SJSA1 (cell line): ENCODE data around the gene KPTN. TPM values are rescaled to one million over a fixed set of nuclear protein-coding genes. Genes with fewer than 3 reads are reported as not detected.

Experiments used
- DNase-seq, 2 experiments: peaks; one replicate each; pipeline ENCODE4 v3.0.0-alpha.2; 2015 to 2020; ENCODE audit warnings: low spot score in 2 of 2, low read depth in 1 of 2
- H3K27ac ChIP-seq: fragments of 250-450 bp; sonication (Bioruptor Pico); 2 replicates; pipeline ENCODE4 v1.5.1; 2020; ENCODE audit warnings: mild to moderate bottlenecking, moderate library complexity
- H3K27me3 ChIP-seq: fragments of 250-450 bp; sonication (Bioruptor Pico); replicated peaks from 2 replicates; pipeline ENCODE4 v1.5.1; 2020; ENCODE audit warnings: mild to moderate bottlenecking, moderate library complexity
- H3K36me3 ChIP-seq: fragments of 250-450 bp; sonication (Bioruptor Pico); 2 replicates; pipeline ENCODE4 v1.5.1; 2020; ENCODE audit warnings: mild to moderate bottlenecking
- H3K4me1 ChIP-seq: fragments of 250-450 bp; sonication (Bioruptor Pico); replicated peaks from 2 replicates; pipeline ENCODE4 v1.6.1; 2021; ENCODE audit warnings: mild to moderate bottlenecking
- H3K4me3 ChIP-seq: fragments of 250-450 bp; sonication (Bioruptor Pico); 2 replicates; pipeline ENCODE4 v1.5.1; 2020; ENCODE audit warnings: mild to moderate bottlenecking
- H3K9me3 ChIP-seq: fragments of 250-450 bp; sonication (Bioruptor Pico); replicated peaks from 2 replicates; pipeline ENCODE4 v1.5.1; 2020; ENCODE audit warnings: mild to moderate bottlenecking
- total RNA-seq: library from RNA; depleted of rRNA; stranded (reverse); fragments of >200 nt; shearing (Covaris generic); gene quantifications from 2 replicates; pipeline ENCODE4 v1.2.3, GENCODE V29; 2014; rRNA removed

Gene KPTN
- total RNA-seq: 3.2 and 7.2 TPM in 2 replicates

- DNase-seq: peak; percentile 91 to 92
- Histone ChIP-seq H3K9me3 (no peaks in the 10 kb centered on the region), H3K4me3 (peak within 1 kb of the TSS; percentile 80), H3K27ac (peak within 1 kb of the TSS; percentile 95), H3K4me1 (peaks cover 10% of the 10 kb centered on the region), H3K36me3 (peaks cover 11% of the 10 kb centered on the region), H3K27me3 (no peaks in the 10 kb centered on the region)
Measured at GRCh38 chr19:47483800-47484690, at the start of gene KPTN. Gene KPTN (minus strand): TSS chr19:47484219. CDS start chr19:47484160, 59 bp downstream.

DNA sequence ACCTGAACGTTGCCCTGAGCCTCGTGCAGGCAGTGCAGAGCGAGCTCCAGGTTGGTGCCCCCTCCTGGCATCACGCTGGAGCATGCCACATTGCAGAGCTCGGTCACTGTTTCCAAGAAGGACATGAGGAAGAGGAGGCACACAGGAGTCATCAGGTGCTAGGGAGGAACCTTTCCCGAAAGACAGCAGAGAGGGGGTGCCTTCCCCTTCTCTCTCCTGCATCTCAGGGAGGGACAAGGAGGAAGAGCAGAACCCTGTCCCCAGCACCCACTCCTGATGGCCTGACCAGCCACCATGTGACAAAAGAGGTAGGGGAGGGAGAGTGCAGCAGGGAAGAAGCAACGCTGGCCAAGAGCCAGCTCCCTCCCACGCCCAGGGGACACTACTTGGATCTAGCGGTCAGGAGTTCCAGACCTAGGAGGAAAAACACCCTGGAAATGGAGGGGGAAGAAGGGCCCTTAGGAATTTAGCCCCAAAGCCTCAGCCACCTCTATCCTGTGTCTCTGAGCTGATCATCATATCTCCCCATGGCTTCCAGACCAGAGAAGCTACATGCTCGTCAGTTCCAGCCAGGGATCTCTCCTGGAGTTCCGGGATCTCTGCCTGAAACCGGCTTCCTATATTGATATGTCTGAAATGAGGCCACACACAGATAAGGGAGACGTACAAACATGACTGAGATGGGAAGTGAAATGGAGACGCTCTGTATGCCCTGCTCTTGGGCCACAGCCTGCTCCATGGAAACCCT, 47.8 kb upstream of the KPTN start:
- no peaks in the 10 kb centered on the region for H3K4me1 ChIP-seq
- no peak overlapping the region for H3K27ac ChIP-seq
- DNase-seq: no peak
- H3K27me3 ChIP-seq: no peaks in the 10 kb centered on the region
- H3K9me3 ChIP-seq: no peaks in the 10 kb centered on the region; the same call in 1 of the 2 replicates
- H3K36me3 ChIP-seq: no peaks in the 10 kb centered on the region
- H3K4me3 ChIP-seq: no peak overlapping the region

DNA sequence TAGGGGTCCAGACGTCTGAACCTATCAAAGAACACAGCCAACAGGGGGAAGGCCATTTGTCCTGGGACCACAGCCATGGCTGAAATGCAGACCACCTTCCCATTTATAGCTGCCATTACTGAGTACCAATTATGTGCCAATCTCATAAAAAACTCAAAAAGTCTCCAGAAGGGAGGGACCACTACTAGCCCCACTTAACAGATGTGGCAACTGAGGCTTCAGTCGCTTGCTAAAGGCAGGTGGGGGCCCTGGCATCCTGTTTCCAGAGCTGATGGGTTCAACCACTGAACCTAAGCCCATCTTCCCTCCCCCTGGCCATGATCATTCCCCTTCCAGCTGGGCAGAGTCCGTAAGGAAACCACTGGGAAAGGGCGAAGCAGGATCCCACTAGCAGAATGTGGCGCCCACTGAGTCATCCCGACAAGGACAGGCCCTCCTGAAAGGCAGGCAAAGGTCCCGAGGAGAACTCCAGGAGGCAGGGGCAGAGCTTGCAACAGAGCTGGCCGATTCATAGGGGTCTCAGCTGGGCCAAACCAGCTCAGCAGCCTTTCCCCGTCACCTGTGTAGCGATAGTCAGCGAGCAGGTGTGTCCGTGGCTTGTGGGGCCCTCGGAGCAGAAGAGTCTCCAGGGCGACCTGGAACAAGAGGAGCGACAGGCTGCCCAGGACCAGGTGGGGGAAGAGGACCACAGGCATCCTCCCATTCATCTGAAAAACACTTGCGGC, 45.2 kb upstream of the KPTN start:
- no peak for DNase-seq
- H3K4me3 ChIP-seq: no peak overlapping the region
- no peaks in the 10 kb centered on the region for H3K4me1 ChIP-seq
- H3K27ac ChIP-seq: no peak overlapping the region
- H3K27me3 ChIP-seq: no peaks in the 10 kb centered on the region
- H3K36me3 ChIP-seq: no peaks in the 10 kb centered on the region
- no peaks in the 10 kb centered on the region; the same call in 1 of the 2 replicates for H3K9me3 ChIP-seq

GRCh38 chr19:47526798-47527197, 42.8 kb upstream of the KPTN start:
- H3K4me1 ChIP-seq: peaks cover 20% of the 10 kb centered on the region
- H3K27ac ChIP-seq: no peak overlapping the region
- no peak for DNase-seq
- H3K4me3 ChIP-seq: no peak overlapping the region
- no peaks in the 10 kb centered on the region for H3K27me3 ChIP-seq
- no peaks in the 10 kb centered on the region for H3K36me3 ChIP-seq
- no peaks in the 10 kb centered on the region; the same call in 1 of the 2 replicates for H3K9me3 ChIP-seq

GRCh38 chr19:47523473-47523872, 39.5 kb upstream of the KPTN start:
- Histone ChIP-seq H3K27ac (no peak overlapping the region), H3K27me3 (no peaks in the 10 kb centered on the region), H3K4me3 (no peak overlapping the region), H3K4me1 (peaks cover 23% of the 10 kb centered on the region), H3K9me3 (no peaks in the 10 kb centered on the region; the same call in 1 of the 2 replicates), H3K36me3 (no peaks in the 10 kb centered on the region)
- peak in 1 of 2 experiments; percentile 67 for DNase-seq

DNA sequence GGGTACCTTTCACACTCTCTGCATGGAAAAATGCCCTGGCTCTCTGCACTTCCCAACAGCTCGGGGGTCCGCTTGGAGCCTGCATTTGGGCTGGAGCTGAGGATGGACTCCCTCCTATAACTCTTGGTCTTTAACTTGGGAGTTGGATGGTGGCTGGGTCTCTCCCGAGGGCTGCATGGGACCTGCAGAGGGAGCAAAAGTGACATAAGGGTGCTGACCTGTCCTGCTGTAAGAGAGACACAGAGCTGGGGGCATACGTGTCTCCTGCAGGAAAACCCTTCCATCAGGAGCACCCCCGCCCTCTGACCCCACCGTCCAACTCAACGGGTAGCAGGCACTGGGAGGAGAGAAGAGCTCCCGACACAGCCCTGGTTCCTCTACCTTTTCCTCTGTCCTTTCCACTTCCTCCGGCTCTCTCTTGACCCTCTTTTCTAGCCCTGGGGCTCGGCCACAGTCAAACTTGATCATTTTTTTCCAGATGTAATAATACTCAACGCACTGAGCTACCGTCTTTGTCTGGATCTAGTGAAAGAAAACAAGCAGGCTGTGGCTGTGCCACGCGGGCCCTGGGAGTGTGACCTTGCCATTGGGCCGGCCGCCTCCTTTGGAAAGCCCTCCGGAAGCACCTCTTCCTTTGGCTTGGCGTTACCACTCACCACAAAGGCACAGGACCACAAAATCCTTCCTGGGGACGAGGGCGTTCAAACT, 37.6 kb upstream of the KPTN start:
- no peaks in the 10 kb centered on the region for H3K36me3 ChIP-seq
- no peak overlapping the region for H3K27ac ChIP-seq
- no peak for DNase-seq
- no peaks in the 10 kb centered on the region for H3K27me3 ChIP-seq
- no peak overlapping the region for H3K4me3 ChIP-seq
- H3K4me1 ChIP-seq: peaks cover 31% of the 10 kb centered on the region
- no peaks in the 10 kb centered on the region for H3K9me3 ChIP-seq

DNA sequence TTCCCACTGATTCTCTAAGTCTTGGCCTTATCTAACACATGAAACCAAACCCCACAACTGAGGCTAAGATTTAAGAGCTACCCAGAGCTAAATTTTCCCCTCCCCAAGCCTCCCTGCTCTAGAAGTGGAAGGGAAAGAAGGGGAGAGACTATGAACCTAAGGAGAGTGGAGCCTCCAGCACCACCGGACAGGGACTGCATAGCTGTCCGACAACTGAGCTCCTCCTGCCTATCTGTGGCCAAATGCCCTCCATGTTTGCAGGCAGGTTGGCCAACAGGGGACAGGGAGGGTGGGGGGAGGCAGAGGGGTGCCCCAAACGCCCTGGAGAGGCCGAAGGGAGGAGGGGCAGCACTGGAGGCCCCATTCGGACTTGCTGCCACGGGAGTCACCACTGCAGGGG, 36.8 kb upstream of the KPTN start:
- DNase-seq: no peak
- no peaks in the 10 kb centered on the region for H3K9me3 ChIP-seq
- no peaks in the 10 kb centered on the region for H3K36me3 ChIP-seq
- peaks cover 31% of the 10 kb centered on the region for H3K4me1 ChIP-seq
- H3K27me3 ChIP-seq: no peaks in the 10 kb centered on the region
- no peak overlapping the region for H3K4me3 ChIP-seq
- no peak overlapping the region for H3K27ac ChIP-seq

DNA sequence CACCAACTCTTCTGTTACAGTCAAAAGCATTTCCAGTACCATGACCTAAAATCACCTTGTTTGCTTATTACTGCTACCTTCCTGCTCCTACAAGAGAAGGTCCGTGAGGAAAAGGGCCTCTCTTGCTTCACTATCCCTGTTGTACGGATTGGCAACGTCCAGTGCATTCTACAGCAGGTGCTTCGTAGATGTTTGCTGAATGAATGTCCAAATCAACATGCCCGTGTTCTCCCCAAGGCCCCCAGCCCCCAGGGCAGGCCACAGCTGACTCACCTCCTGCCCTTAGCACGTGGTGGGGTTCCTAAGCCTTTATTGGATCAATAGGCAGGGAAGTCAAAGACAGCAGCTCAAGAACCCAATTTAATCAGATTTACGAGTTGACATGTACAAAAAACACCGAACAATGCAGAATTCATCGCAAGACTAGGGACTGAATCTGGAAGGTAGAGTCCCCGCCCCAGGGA, 36.4 kb upstream of the KPTN start:
- Histone ChIP-seq H3K27me3 (no peaks in the 10 kb centered on the region), H3K4me3 (no peak overlapping the region), H3K27ac (no peak overlapping the region), H3K9me3 (no peaks in the 10 kb centered on the region), H3K4me1 (peaks cover 31% of the 10 kb centered on the region), H3K36me3 (no peaks in the 10 kb centered on the region)
- DNase-seq: no peak

DNA sequence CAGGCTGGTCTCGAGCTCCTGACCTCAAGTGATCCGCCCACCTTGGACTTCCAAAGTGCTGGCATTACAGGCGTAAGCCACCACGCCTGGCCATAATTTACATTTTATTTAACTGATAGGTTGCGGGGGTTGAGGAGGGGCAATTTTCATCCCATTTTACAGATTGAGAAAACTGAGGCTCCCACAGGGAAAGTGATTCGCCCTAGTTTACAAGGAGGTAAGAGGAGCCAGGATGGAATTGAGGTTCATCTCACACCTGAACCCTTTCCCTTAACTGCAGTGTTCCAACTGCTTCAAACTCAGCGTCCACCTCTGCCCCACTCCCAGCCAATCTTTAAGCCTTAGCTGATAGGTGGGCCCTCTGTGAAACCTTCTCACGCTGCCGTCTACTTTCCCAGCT, 34.8 kb upstream of the KPTN start:
- Histone ChIP-seq H3K4me1 (peaks cover 29% of the 10 kb centered on the region), H3K27me3 (no peaks in the 10 kb centered on the region), H3K9me3 (no peaks in the 10 kb centered on the region), H3K4me3 (no peak overlapping the region), H3K36me3 (peaks cover 4% of the 10 kb centered on the region; the same call in 1 of the 2 replicates), H3K27ac (no peak overlapping the region)
- DNase-seq: no peak

DNA sequence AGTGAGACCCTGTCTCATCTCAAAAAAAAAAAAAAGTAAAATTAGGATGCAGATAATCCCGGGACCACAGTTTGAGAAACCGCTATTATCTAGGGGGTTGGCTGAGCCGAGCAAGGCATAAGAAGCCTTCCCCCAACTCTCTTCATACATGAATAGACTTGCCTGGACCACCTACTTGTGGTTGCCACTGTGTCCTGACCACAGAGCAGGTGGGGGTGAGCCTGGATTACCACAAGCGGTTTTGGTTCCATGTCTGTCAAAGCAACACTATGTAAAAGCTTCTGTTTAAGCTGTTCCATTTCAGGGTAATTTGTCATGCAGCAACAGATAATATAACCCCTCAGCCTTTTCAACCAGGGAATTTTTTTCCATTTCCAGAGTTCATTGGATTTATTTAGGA, 34.1 kb upstream of the KPTN start:
- Histone ChIP-seq H3K9me3 (no peaks in the 10 kb centered on the region), H3K36me3 (peaks cover 6% of the 10 kb centered on the region; the same call in 1 of the 2 replicates), H3K4me1 (peaks cover 26% of the 10 kb centered on the region), H3K4me3 (no peak overlapping the region), H3K27me3 (no peaks in the 10 kb centered on the region), H3K27ac (no peak overlapping the region)
- peak in 1 of 2 experiments; percentile 25 for DNase-seq

DNA sequence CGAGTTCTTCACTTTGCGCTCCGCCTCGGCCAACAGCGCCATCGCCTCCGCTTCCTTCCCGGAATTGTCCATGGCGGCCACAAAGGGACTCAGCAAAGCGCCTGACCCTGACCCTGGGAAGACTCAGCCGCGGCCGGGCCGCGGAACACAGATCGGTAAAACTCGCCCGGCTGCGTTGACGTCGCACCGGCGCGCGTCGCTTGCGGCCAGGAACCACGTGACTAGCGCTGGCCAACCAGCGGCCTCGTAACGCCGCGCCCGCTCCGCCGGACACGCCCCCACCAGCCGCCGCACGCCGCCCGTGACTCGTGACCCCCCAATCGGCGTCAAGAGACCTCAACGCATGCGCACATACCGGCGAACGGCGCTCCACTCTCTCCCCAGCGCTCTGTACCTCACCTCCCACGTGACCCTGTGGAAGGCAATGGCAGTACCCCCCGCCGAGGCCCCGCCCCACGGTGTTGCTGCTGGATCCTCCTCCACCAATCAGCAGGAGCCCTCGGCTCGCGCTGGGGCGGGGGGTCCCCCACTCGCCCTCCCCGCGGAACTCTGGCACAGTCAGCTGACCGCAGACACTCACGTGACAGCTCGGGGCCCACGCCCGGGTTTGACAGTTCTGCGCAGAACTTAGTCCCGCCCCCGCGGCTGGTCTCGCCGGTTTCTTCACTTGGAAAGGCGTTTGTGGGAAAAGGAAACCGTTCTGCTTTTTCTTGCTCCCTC, 31.0 kb upstream of the KPTN start, which contains the start of gene NAPA:
Gene NAPA, minus strand, starts transcription at position 195 of the 720 bp plus-strand sequence. Its CDS starts 123 bp downstream, at position 72.
- no peaks in the 10 kb centered on the region for H3K9me3 ChIP-seq
- peaks cover 21% of the 10 kb centered on the region for H3K4me1 ChIP-seq
- peak; percentile 100 for DNase-seq
- H3K27me3 ChIP-seq: no peaks in the 10 kb centered on the region
- H3K4me3 ChIP-seq: peak within 1 kb of the TSS; percentile 67
- H3K27ac ChIP-seq: peak within 1 kb of the TSS; percentile 61
- peaks cover 7% of the 10 kb centered on the region; the same call in 1 of the 2 replicates for H3K36me3 ChIP-seq

DNA sequence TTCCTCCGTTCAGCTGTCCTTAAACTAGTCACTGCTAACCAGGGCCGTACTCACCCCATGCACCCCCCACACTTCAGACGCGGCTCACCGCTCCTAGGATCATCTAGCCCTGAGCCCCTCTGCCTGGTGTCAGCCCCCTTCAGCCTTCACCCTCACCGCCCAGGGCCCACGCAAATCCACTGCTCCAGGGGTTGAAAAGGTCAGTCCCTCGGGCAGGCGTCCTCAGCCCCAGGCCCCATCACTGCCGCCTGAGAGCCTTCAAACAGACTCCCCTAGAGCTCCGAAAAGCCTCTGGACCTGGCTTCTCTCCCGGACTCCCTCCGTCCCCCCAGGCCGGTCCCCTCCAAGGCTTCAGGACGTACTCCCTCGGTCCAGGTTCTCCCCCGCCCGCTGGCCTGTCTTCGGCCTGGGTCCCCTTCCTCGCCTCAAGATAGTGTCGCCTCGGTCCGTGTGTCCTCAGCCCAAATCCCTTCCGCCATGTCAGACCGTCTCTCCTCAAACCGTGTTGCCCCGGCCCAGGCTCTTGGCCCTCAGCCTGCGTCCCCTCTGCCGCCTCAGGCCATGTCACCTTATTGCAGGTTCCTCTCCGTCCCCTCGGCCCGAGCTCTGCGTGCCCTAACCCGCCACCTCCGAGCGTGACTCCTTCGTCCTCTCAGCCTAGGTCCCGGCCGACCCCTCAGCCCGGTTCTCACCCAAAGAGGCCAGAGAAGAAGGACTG, 30.3 kb upstream of the KPTN start:
- H3K9me3 ChIP-seq: no peaks in the 10 kb centered on the region
- H3K27ac ChIP-seq: peak overlapping the region; percentile 46
- H3K27me3 ChIP-seq: no peaks in the 10 kb centered on the region
- H3K36me3 ChIP-seq: peaks cover 7% of the 10 kb centered on the region; the same call in 1 of the 2 replicates
- DNase-seq: no peak
- peaks cover 21% of the 10 kb centered on the region for H3K4me1 ChIP-seq
- H3K4me3 ChIP-seq: peak overlapping the region; percentile 67
